Uterus (tissue), 4 donors: ENCODE measurements around the gene GOLGA6L2. TPM values are rescaled to one million over a fixed set of nuclear protein-coding genes. Genes with fewer than 3 reads are reported as not detected.
"Not testable (repeated sequence)": the region's sequence is repeated elsewhere in the genome, so short reads cannot be mapped to it uniquely, and the experiment has no call there.

Source experiments
- DNase-seq, 2 donors: peaks; one replicate each; pipeline ENCODE4 v3.0.0-alpha.2; 2019 to 2020
- H3K27ac ChIP-seq, 2 donors: fragments of 200-600 bp; sonication (generic); 1 replicate in 1 of 2; 2 replicates in 1 of 2; pipeline ENCODE4 v1.5.1; 2016 to 2018
- H3K27me3 ChIP-seq, 2 donors: fragments of 200-600 bp; sonication (generic); one replicate each; pipeline ENCODE4 v1.5.1; 2018 to 2019; ENCODE audit warnings: control low read depth in 1 of 2
- H3K36me3 ChIP-seq, 2 donors: fragments of 200-600 bp; sonication (generic); one replicate each; pipeline ENCODE4 v1.5.1; 2019; ENCODE audit warnings: control low read depth in 1 of 2
- H3K4me1 ChIP-seq, 2 donors: fragments of 200-600 bp; sonication (generic); one replicate each; pipeline ENCODE4 v1.5.1; 2018 to 2019; ENCODE audit warnings: control low read depth in 1 of 2
- H3K4me3 ChIP-seq, 2 donors: fragments of 200-600 bp; sonication (generic); 1 replicate in 1 of 2; 2 replicates in 1 of 2; pipeline ENCODE4 v1.5.1; 2018 to 2019; ENCODE audit warnings: mild to moderate bottlenecking in 1 of 2
- H3K9me3 ChIP-seq, 2 donors: fragments of 200-600 bp; sonication (generic); one replicate each; pipeline ENCODE4 v1.5.1; 2019; ENCODE audit warnings: control low read depth in 1 of 2
- CTCF ChIP-seq, 4 experiments: fragments of 200-600 bp in 2 of 4; fragments of 450-650 bp in 2 of 4; sonication (generic) in 2 of 4; IDR thresholded peaks; one replicate each; pipeline ENCODE4 v1.5.1; 2016 to 2019; ENCODE audit warnings: antibody characterized with exemption in 4 of 4, mild to moderate bottlenecking in 2 of 4, moderate library complexity in 1 of 4
- POLR2A ChIP-seq, 2 donors: fragments of 450-650 bp; IDR thresholded peaks; one replicate each; pipeline ENCODE4 v1.6.1; 2016; ENCODE audit warnings: antibody characterized with exemption in 2 of 2, mild to moderate bottlenecking in 1 of 2, moderate library complexity in 1 of 2
- intact Hi-C: fragments of 100-400 bp; cut with DNase I; formaldehyde crosslinking; loops from one replicate; pipeline ENCODE4 v1.15.1; 2023; ENCODE audit warnings: low total_unique reads
- total RNA-seq, 4 donors: library from RNA; depleted of rRNA in 3 of 4; stranded (reverse); fragments of >200 nt in 3 of 4; gene quantifications; one replicate each; pipeline versions ENCODE4 v1.1.0 to v1.2.4, GENCODE V29; 2014 to 2023
- donor health status: DM: yes; HTN: yes; CAD: no.

GOLGA6L2 gene
- total RNA-seq, 4 donors from 2014 or later = not detected

DNA sequence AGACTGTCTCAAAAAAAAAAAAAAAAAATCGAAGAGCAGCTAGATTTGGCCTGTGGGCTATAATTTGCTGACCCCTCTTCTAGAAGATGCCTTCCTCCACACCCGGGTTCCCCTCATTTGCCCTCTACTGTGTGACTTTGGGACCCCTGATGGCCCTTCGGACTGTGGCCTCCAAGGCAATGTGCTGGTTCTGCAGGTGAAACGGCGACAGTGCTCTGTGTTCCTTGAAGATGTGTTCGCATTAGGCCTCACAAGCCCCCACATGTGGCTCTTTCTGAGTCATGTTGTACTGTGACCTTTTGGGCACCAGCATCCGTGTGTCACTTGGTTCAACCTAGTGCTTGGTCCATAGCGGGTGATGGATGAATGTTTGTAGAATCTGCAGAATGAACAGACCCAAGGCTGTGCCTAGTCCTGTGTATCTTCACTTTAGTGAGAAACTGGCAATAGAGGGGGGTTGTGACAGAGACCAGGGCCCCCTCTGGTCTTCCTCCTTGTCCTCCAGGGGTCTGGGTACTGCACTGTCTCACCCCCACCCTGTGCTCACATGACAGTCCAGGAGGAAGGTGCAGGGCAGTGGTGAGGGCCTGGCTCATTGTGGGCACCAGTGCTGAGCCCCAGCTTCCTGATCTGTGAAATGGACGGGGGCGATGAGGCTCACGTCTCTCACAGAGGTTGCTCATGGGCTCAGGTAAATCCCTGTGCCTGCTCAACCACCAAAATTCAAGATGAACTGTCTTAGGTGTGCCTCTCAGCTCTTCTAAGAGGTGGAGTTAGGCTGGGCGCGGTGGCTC lies 22.7 kb downstream of the GOLGA6L2 start:
- TF ChIP-seq POLR2A (IDR thresholded peaks at IDR 0.05) (no peak), CTCF (IDR thresholded peaks at IDR 0.05) (no peak)
- Histone ChIP-seq H3K9me3 (no peaks in the 10 kb centered on the region), H3K27me3 (no peaks in the 10 kb centered on the region), H3K4me1 (no peaks in the 10 kb centered on the region), H3K36me3 (no peaks in the 10 kb centered on the region), H3K27ac (no peak overlapping the region), H3K4me3 (no peak overlapping the region)
- intact Hi-C loops = no loop called here
- DNase-seq = no peak

GRCh38 chr15:23422946-23423708 lies 23.9 kb downstream of the GOLGA6L2 start:
- no peaks in the 10 kb centered on the region for H3K9me3 ChIP-seq
- DNase-seq = no peak
- intact Hi-C loops = no loop called here
- no peaks in the 10 kb centered on the region for H3K4me1 ChIP-seq
- no peak overlapping the region for H3K27ac ChIP-seq
- no peaks in the 10 kb centered on the region for H3K27me3 ChIP-seq
- H3K4me3 ChIP-seq = no peak overlapping the region
- no peak for TF ChIP-seq POLR2A (IDR thresholded peaks at IDR 0.05)
- TF ChIP-seq CTCF (IDR thresholded peaks at IDR 0.05) = no peak
- no peaks in the 10 kb centered on the region for H3K36me3 ChIP-seq

DNA sequence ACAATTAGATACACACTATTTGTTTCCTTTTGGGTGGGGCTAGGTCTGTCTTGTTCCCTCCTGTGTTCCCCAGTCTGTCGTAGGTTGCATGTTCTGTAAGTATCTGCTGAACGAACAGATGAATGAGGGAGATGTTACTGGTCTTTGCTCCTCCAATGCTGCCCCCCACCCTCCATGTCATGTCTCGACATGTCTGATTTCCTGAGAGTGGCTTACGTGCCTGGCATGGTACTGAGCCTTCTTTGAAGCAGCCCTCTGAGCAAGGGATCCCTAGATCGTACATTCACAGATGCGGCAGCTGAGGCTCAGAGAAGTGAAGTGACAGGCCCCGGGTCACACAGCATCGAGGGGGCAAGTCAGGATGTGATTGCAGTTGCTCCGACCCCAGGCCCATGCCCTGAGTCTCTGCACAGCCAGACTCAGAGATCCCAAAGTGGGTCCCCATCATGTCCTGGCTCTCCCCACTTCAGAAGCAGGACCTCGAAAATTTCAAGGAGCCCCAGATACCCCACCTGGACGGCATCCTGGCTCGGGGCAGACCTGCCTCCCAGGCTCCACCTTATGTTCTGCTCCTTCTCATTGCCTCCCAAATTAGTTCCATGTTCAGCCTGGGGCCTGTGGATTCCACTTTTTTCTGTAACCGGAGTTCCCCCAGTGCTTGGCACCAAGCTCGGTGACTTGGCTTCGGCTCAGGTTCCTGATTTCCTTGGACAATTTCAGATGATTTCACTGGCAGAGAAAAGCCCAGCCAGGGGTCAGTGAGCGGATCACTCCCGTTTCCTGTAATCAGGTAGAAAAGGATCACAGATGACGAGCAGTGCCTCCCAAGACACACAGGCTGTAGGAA lies 24.7 kb downstream of the GOLGA6L2 start:
- intact Hi-C loops = no loop called here
- Histone ChIP-seq H3K4me1 (no peaks in the 10 kb centered on the region), H3K27me3 (no peaks in the 10 kb centered on the region), H3K36me3 (no peaks in the 10 kb centered on the region), H3K4me3 (no peak overlapping the region), H3K27ac (no peak overlapping the region), H3K9me3 (no peaks in the 10 kb centered on the region)
- TF ChIP-seq POLR2A (IDR thresholded peaks at IDR 0.05) = no peak
- no peak for DNase-seq

DNA sequence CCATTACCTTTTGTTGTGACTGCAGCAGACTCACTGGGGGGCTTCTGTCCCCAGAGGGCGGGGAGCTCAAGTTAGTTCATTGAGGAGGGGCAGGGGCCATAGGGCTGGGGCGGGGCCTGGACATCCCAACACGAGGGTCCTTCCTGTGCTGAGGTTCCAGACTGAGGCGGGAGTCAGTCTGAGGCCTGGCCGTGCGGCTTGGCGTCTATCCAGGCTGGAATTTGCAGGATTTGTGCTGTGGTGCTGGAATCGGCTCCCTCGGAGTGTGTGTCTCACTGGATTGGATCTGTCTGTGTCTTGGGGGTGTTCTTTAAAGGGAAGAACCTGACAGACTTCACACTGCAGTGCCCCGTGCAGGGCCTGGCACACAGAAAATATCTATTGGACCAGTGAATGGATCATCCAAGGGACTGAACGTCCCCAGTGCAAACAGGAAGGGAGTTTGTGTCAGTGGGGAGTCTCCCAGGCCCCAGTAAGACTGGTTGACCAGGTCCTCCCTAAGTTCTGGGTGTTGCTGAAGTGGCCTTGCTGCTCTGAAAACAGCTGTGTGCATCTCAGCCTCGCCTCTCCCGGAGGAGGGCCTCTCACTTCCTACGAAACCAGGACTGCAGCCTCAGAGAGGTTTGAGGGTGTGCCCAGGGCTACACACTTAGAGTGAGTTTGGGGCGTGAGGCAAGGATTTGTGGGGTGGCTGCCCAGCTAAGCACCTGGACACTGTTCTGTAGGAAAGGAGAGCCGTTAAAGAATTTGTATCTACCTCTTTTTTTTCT lies 26.1 kb downstream of the GOLGA6L2 start:
- DNase-seq = no peak

GRCh38 chr15:23416349-23417276 lies 30.4 kb downstream of the GOLGA6L2 start:
- no peaks in the 10 kb centered on the region for H3K4me1 ChIP-seq
- H3K36me3 ChIP-seq = no peaks in the 10 kb centered on the region
- no peaks in the 10 kb centered on the region for H3K9me3 ChIP-seq
- H3K27me3 ChIP-seq = no peaks in the 10 kb centered on the region
- no peak overlapping the region for H3K27ac ChIP-seq
- no peak overlapping the region for H3K4me3 ChIP-seq
- TF ChIP-seq CTCF (IDR thresholded peaks at IDR 0.05) (no peak), POLR2A (IDR thresholded peaks at IDR 0.05) (no peak)
- intact Hi-C loops = no loop called here
- DNase-seq = no peak

More for the DNA sequence above, 26.1 kb downstream of the GOLGA6L2 start:
- H3K27me3 ChIP-seq = no peaks in the 10 kb centered on the region
- H3K9me3 ChIP-seq = no peaks in the 10 kb centered on the region
- H3K4me1 ChIP-seq = no peaks in the 10 kb centered on the region
- intact Hi-C loops = no loop called here
- H3K27ac ChIP-seq = no peak overlapping the region
- no peaks in the 10 kb centered on the region for H3K36me3 ChIP-seq
- no peak overlapping the region for H3K4me3 ChIP-seq
- no peak for TF ChIP-seq POLR2A (IDR thresholded peaks at IDR 0.05)

- intact Hi-C loops, H3K27ac ChIP-seq, H3K27me3 ChIP-seq, H3K4me3 ChIP-seq, H3K9me3 ChIP-seq, DNase-seq, H3K4me1 ChIP-seq, H3K36me3 ChIP-seq: not testable (repeated sequence)
Measured at GRCh38 chr15:23415866-23416265, 31.2 kb downstream of the GOLGA6L2 start.
